CD4-positive, alpha-beta T cell treated with Interleukin-4 for 4 hours (primary cell): ENCODE data around the gene PLEKHG1.

Experiments
- DNase-seq: peaks from one replicate; pipeline ENCODE4 v3.0.0-alpha.2; 2020

PLEKHG1 gene

GRCh38 chr6:150590446-150590845 lies 9.2 kb upstream of the PLEKHG1 start:
- DNase-seq = no peak

- no peak for DNase-seq
These were observed 7.2 kb upstream of the PLEKHG1 start for GRCh38 chr6:150592377-150592995.

GRCh38 chr6:150593119-150593518 lies 6.6 kb upstream of the PLEKHG1 start:
- no peak for DNase-seq

- no peak for DNase-seq
These were observed 3.2 kb upstream of the PLEKHG1 start for GRCh38 chr6:150596439-150596838.

- no peak for DNase-seq
These were observed 1.3 kb upstream of the PLEKHG1 start for GRCh38 chr6:150598401-150598800.

GRCh38 chr6:150598858-150599198 lies 857 bp upstream of the PLEKHG1 start:
- DNase-seq = no peak

- DNase-seq = no peak
These were observed 270 bp downstream of the PLEKHG1 start for GRCh38 chr6:150600010-150600300.

- peak; percentile 49 for DNase-seq
These were observed 774 bp downstream of the PLEKHG1 start for GRCh38 chr6:150600301-150601017.

- DNase-seq = no peak
These were observed 1.8 kb downstream of the PLEKHG1 start for GRCh38 chr6:150601439-150601838.

GRCh38 chr6:150603176-150603575 lies 3.5 kb downstream of the PLEKHG1 start:
- DNase-seq = no peak

- DNase-seq = no peak
These were observed 4.8 kb downstream of the PLEKHG1 start for GRCh38 chr6:150604467-150604866.

- DNase-seq = no peak
These were observed 5.6 kb downstream of the PLEKHG1 start for GRCh38 chr6:150605333-150605732.

GRCh38 chr6:150606168-150606591 lies 6.5 kb downstream of the PLEKHG1 start:
- no peak for DNase-seq

- no peak for DNase-seq
These were observed 7.1 kb downstream of the PLEKHG1 start for GRCh38 chr6:150606647-150607328.

- no peak for DNase-seq
These were observed 7.6 kb downstream of the PLEKHG1 start for GRCh38 chr6:150607329-150607650.

- no peak for DNase-seq
These were observed 10.9 kb downstream of the PLEKHG1 start for GRCh38 chr6:150610584-150610983.

- DNase-seq = no peak
These were observed 13.6 kb downstream of the PLEKHG1 start for GRCh38 chr6:150613269-150613668.

- no peak for DNase-seq
These were observed 16.3 kb downstream of the PLEKHG1 start for GRCh38 chr6:150615967-150616366.

GRCh38 chr6:150616586-150616985 lies 16.9 kb downstream of the PLEKHG1 start:
- no peak for DNase-seq

GRCh38 chr6:150617062-150617461 lies 17.4 kb downstream of the PLEKHG1 start:
- DNase-seq = no peak

- no peak for DNase-seq
These were observed 18.1 kb downstream of the PLEKHG1 start for GRCh38 chr6:150617496-150618460.

- no peak for DNase-seq
These were observed 19.6 kb downstream of the PLEKHG1 start for GRCh38 chr6:150619275-150619674.

GRCh38 chr6:150620244-150620643 lies 20.6 kb downstream of the PLEKHG1 start:
- DNase-seq = no peak
